OCI-LY1 (cell line): Measurements from ENCODE around the gene SLC7A4.

Source experiments
- CTCF ChIP-seq: fragments of 200-600 bp; sonication (generic), shearing (Covaris generic); IDR thresholded peaks from 2 replicates; pipeline ENCODE4 v1.5.1; 2017; ENCODE audit warnings: mild to moderate bottlenecking, antibody characterized with exemption, low read length, moderate library complexity, mixed read lengths
- EZH2 ChIP-seq: fragments of 200-600 bp; sonication (generic), shearing (Covaris generic); IDR thresholded peaks from 2 replicates; pipeline ENCODE4 v1.8.0; 2017; ENCODE audit warnings: borderline replicate concordance, mixed run types, mild to moderate bottlenecking, antibody characterized with exemption, low read length, moderate library complexity, mixed read lengths

GRCh38 chr22:21079493-21079892, 47.1 kb upstream of the SLC7A4 start:
- TF ChIP-seq CTCF, result no peak
- TF ChIP-seq EZH2, result no peak
